Loucy (cell line): ENCODE results near the gene OTC.

Source experiments
- H2AFZ ChIP-seq: fragments of 200-600 bp; sonication (generic); 2 replicates; pipeline ENCODE4 v1.6.0; 2016; ENCODE audit warnings: antibody characterized with exemption, mild to moderate bottlenecking, low read length, moderate library complexity
- H3F3A ChIP-seq: fragments of 200-600 bp; 2 replicates; pipeline ENCODE4 v1.6.0; 2016; ENCODE audit warnings: antibody characterized with exemption, low read depth, mild to moderate bottlenecking
- H3K27me3 ChIP-seq: fragments of 200-600 bp; sonication (generic); 2 replicates; pipeline ENCODE4 v1.6.1; 2014; ENCODE audit warnings: low read length, mild to moderate bottlenecking; ENCODE audit not compliant: insufficient read depth, poor library complexity, severe bottlenecking
- H3K36me3 ChIP-seq: fragments of 200-600 bp; sonication (generic); 2 replicates; pipeline ENCODE4 v1.6.1; 2016; ENCODE audit warnings: low read length; ENCODE audit not compliant: insufficient read depth
- H3K4me1 ChIP-seq: fragments of 200-600 bp; sonication (generic); 2 replicates; pipeline ENCODE4 v1.5.1; 2014; ENCODE audit warnings: low read length, mild to moderate bottlenecking; ENCODE audit not compliant: insufficient read depth, poor library complexity, severe bottlenecking
- H3K4me2 ChIP-seq: fragments of 200-600 bp; sonication (generic); 2 replicates; pipeline ENCODE4 v1.6.0; 2014; ENCODE audit warnings: antibody characterized with exemption, low read length, low read depth, mild to moderate bottlenecking; ENCODE audit not compliant: poor library complexity, severe bottlenecking
- H3K4me3 ChIP-seq: fragments of 200-600 bp; sonication (generic); 2 replicates; pipeline ENCODE4 v1.5.1; 2014; ENCODE audit warnings: low read length, mild to moderate bottlenecking, mixed read lengths; ENCODE audit not compliant: poor library complexity, severe bottlenecking
- H3K79me2 ChIP-seq: fragments of 200-600 bp; sonication (generic); 2 replicates; pipeline ENCODE4 v1.6.1; 2014; ENCODE audit warnings: low read length; ENCODE audit not compliant: insufficient read depth
- H3K9ac ChIP-seq: fragments of 200-600 bp; sonication (generic); 2 replicates; pipeline ENCODE4 v1.6.0; 2014; ENCODE audit warnings: mild to moderate bottlenecking, low read depth, low read length, moderate library complexity; ENCODE audit not compliant: poor library complexity, severe bottlenecking
- H3K9me2 ChIP-seq: fragments of 200-600 bp; sonication (generic); replicated peaks from 2 replicates; pipeline ENCODE4 v1.6.1; 2016; ENCODE audit warnings: low read depth, low read length, mixed read lengths
- H3K9me3 ChIP-seq: fragments of 200-600 bp; sonication (generic); 2 replicates; pipeline ENCODE4 v1.6.1; 2014; ENCODE audit warnings: mild to moderate bottlenecking, antibody characterized with exemption, low read length, low read depth; ENCODE audit not compliant: insufficient read depth
- H4K20me1 ChIP-seq: fragments of 200-600 bp; sonication (generic); 2 replicates; pipeline ENCODE4 v1.6.0; 2014; ENCODE audit warnings: antibody characterized with exemption, low read length, mild to moderate bottlenecking; ENCODE audit not compliant: insufficient read depth, poor library complexity, severe bottlenecking
- CTCF ChIP-seq: fragments of 200-600 bp; sonication (generic); conservative IDR thresholded peaks from 2 replicates; pipeline ENCODE4 v1.5.1; 2014; ENCODE audit warnings: mild to moderate bottlenecking, antibody characterized with exemption, low read length
- EZH2phosphoT487 ChIP-seq: fragments of 200-600 bp; IDR thresholded peaks from 2 replicates; pipeline ENCODE4 v1.6.1; 2018; ENCODE audit warnings: antibody characterized with exemption, mild to moderate bottlenecking, moderate library complexity, borderline replicate concordance

OTC gene

GRCh38 chrX:38365954-38366353 lies 13.6 kb downstream of the OTC start:
- Histone ChIP-seq H3K36me3 (no peaks in the 10 kb centered on the region), H3K27me3 (no peaks in the 10 kb centered on the region), H2AFZ (peak overlapping the region; percentile 66), H3F3A (no peaks in the 10 kb centered on the region), H3K9ac (no peak overlapping the region), H4K20me1 (no peaks in the 10 kb centered on the region), H3K4me3 (no peak overlapping the region), H3K79me2 (no peaks in the 10 kb centered on the region), H3K9me3 (no peaks in the 10 kb centered on the region), H3K4me1 (peaks cover 13% of the 10 kb centered on the region), H3K4me2 (no peak overlapping the region), H3K9me2 (no peaks in the 10 kb centered on the region)
- TF ChIP-seq CTCF, result no peak

- Histone ChIP-seq H3K27me3 (no peaks in the 10 kb centered on the region), H3K4me2 (no peak overlapping the region), H3F3A (no peaks in the 10 kb centered on the region), H3K4me1 (peaks cover 16% of the 10 kb centered on the region), H3K79me2 (no peaks in the 10 kb centered on the region), H3K9ac (no peak overlapping the region), H3K9me2 (no peaks in the 10 kb centered on the region), H3K9me3 (no peaks in the 10 kb centered on the region), H4K20me1 (no peaks in the 10 kb centered on the region), H2AFZ (no peak overlapping the region), H3K4me3 (no peak overlapping the region), H3K36me3 (no peaks in the 10 kb centered on the region)
- no peak for TF ChIP-seq EZH2phosphoT487
- TF ChIP-seq CTCF, result no peak
These were observed 16.4 kb downstream of the OTC start for GRCh38 chrX:38368774-38369173.

- TF ChIP-seq CTCF (no peak), EZH2phosphoT487 (no peak)
- H3K4me3 ChIP-seq, result no peak overlapping the region
- no peaks in the 10 kb centered on the region for H3K9me2 ChIP-seq
These were observed 19.2 kb downstream of the OTC start for GRCh38 chrX:38371641-38372040.

More at GRCh38 chrX:38371641-38372040, 19.2 kb downstream of the OTC start:
- H2AFZ ChIP-seq, result no peak overlapping the region
- no peaks in the 10 kb centered on the region for H3K79me2 ChIP-seq
- no peaks in the 10 kb centered on the region for H3K27me3 ChIP-seq
- no peak overlapping the region for H3K9ac ChIP-seq
- H3K9me3 ChIP-seq, result no peaks in the 10 kb centered on the region
- peaks cover 9% of the 10 kb centered on the region for H3K4me1 ChIP-seq
- H3K36me3 ChIP-seq, result no peaks in the 10 kb centered on the region
- no peaks in the 10 kb centered on the region for H4K20me1 ChIP-seq
- no peak overlapping the region for H3K4me2 ChIP-seq
- H3F3A ChIP-seq, result no peaks in the 10 kb centered on the region
